ENCODE results near the gene SLC25A22.

- no peak for TF ChIP-seq EZH2 (IDR thresholded peaks at IDR 0.05; ENCODE audit: borderline replicate concordance, insufficient read depth, low read depth, low read length, poor library complexity, severe bottlenecking)
- TF ChIP-seq, protein P1, sequence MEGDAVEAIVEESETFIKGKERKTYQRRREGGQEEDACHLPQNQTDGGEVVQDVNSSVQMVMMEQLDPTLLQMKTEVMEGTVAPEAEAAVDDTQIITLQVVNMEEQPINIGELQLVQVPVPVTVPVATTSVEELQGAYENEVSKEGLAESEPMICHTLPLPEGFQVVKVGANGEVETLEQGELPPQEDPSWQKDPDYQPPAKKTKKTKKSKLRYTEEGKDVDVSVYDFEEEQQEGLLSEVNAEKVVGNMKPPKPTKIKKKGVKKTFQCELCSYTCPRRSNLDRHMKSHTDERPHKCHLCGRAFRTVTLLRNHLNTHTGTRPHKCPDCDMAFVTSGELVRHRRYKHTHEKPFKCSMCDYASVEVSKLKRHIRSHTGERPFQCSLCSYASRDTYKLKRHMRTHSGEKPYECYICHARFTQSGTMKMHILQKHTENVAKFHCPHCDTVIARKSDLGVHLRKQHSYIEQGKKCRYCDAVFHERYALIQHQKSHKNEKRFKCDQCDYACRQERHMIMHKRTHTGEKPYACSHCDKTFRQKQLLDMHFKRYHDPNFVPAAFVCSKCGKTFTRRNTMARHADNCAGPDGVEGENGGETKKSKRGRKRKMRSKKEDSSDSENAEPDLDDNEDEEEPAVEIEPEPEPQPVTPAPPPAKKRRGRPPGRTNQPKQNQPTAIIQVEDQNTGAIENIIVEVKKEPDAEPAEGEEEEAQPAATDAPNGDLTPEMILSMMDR (IDR thresholded peaks at IDR 0.05) = no peak
Observed at GRCh38 chr11:774873-775592, 23.0 kb downstream of the SLC25A22 start.
